Activated CD8-positive, alpha-beta memory T cell treated with anti-CD3 and anti-CD28 coated beads, Interleukin-2, amount 50 U/mL, for 48 hours (primary cell): ENCODE measurements around the gene WDR27.

Experiments
- DNase-seq: peaks from one replicate; pipeline ENCODE4 v3.0.0-alpha.2; 2020

Gene WDR27

DNA sequence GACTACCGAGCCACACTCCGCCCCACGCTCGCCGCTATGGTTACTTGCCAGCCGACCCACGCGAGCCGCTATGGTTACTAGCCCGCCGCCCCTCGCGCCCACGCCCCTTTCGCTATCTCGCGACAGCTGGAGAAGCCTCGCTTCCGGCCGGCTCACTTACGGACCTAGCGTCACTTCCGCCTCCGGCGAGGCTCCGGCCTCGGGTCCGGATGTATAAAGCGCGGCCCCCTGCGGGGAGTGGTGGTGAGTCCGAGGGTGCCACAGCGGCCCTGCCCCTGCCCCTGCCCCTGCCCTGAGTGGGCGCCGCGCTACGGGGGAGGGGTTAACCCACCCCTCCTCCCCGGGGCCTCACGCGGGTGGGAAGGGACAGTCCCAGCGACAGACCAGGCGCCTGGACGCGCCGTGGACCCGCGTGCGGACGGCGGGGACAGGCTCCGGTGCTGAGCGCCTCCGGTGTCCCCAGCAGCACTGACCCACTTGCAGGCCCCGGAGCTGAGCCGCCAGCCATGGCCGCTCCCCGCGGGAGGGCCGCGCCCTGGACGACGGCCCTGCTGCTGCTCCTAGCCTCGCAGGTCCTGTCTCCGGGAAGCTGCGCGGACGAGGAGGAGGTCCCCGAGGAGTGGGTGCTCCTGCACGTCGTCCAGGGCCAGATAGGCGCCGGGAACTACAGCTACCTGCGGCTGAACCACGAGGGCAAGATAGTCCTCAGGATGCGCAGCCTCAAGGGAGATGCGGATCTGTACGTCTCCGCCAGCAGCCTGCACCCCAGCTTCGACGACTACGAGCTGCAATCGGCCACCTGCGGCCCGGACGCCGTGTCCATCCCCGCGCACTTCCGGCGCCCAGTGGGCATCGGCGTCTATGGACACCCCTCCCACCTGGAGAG is at the start of gene WDR27, which contains the start of gene C6orf120:
TSS of gene WDR27 (minus strand) at position 76 of the 886 bp plus-strand sequence. CDS start 13,024 bp downstream, outside the sequence.
TSS of gene C6orf120 (plus strand) at position 173 of the 886 bp plus-strand sequence. CDS start at position 507, 334 bp downstream.
- peak; percentile 99 for DNase-seq

- DNase-seq, result no peak
Measured at GRCh38 chr6:169746556-169746955, 44.7 kb upstream of the WDR27 start.

GRCh38 chr6:169745405-169745804 is 43.6 kb upstream of the WDR27 start:
- no peak for DNase-seq

GRCh38 chr6:169741344-169741743 is 39.5 kb upstream of the WDR27 start:
- DNase-seq, result no peak

DNA sequence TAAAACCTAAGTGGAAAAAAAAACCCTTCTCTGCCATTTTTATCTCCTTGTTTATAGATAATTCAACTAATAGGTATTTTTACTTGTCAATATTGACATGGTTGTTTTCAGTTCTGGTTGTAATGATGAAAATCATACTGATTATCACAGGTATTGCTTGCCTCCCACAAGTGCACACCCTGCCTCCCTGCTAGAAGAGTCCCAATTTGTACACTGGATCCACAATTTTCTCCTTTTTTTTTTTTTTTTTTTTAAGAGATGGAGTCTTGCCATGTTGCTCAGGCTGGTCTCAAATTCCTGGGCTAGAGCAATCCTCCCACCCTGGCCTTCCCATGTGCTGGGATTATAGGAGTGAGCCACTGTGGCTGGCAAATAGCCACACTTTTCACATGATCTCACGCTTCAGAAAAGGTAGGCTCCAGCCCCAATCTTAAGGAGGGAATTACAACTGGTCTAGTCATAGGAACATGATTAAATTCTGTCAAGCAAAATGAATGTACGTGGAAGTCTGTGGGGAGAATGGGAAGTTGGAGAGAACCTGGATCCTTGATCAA is 37.2 kb upstream of the WDR27 start:
- no peak for DNase-seq

- DNase-seq, result no peak
Measured at GRCh38 chr6:169738204-169738975, 36.6 kb upstream of the WDR27 start.

- no peak for DNase-seq
Measured at GRCh38 chr6:169729961-169730360, 28.1 kb upstream of the WDR27 start.

DNA sequence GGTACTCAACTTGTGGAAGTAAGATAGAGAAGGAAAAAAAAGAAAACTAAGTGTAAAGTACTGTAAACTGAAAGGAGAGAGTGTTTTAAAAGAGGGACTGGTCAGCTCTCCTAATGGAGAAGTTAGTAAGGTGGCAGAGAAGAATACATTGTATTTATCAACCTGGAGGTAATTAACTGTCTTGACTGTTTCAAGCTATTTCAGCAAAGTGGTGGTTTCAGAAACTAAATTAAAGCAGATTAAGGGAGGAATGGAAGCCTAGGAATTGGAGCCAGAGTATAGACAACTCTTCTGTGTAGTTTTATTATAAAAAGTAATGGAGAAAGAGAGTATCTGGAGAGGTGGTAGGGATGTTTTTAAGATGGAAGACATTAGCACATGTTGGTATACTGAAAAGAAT is 25.1 kb upstream of the WDR27 start:
- DNase-seq, result no peak

GRCh38 chr6:169726049-169726400 is 24.2 kb upstream of the WDR27 start:
- DNase-seq, result no peak

DNA sequence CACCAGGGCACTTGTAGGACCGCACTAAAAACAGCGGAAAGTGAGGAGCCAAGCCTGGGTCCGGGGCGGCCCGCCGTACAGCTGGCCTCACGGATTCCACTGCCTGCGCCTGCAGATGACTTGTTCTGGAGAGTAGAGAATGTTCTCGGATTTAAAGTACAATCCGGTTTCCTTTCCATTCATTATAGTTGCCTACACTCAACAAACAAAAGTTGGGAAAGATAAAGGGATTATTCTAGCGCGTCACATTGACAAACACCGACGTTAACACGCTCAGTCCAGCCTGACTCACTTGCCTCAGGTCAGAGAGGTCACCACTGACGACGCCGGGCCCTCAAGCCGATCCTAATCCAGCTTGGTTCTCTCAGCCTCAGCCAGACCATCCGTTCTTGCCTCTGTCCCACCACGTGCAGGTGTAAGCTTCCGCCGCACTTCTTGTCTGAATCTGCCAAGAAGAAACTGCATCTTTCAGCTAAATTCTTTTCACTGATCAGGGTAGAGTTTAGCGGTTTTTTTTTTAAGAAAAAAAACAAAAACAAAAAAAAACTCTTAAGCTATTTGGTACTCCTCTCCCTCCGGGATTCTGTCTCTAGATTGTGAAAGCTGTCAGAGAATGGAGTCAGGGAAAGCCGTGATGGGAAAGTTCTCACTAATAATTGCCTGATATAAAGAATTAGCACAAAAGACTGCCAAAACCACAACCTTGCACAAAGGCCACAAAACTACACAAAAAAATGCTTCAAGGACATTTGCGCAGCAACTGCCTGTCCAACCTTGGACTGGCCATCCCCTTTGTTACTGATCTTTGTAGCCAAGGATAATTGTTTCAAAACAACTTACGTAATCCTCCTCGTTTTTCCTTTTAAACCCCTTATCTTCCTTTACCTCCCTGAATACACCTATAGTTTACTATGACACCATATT is 23.6 kb upstream of the WDR27 start:
- DNase-seq, result peak; percentile 66

- DNase-seq, result peak; percentile 83
Measured at GRCh38 chr6:169724494-169725124, 22.8 kb upstream of the WDR27 start, which contains the start of gene PHF10. PHF10 (minus strand) TSS chr6:169724500; CDS start chr6:169723931, 569 bp downstream.

- peak; percentile 69 for DNase-seq
Measured at GRCh38 chr6:169723991-169724493, 22.2 kb upstream of the WDR27 start.

GRCh38 chr6:169723200-169723909 is 21.5 kb upstream of the WDR27 start:
- peak; percentile 84 for DNase-seq

- peak; percentile 65 for DNase-seq
Measured at GRCh38 chr6:169722362-169723199, 20.8 kb upstream of the WDR27 start.

GRCh38 chr6:169720207-169720855 is 18.5 kb upstream of the WDR27 start:
- no peak for DNase-seq

DNA sequence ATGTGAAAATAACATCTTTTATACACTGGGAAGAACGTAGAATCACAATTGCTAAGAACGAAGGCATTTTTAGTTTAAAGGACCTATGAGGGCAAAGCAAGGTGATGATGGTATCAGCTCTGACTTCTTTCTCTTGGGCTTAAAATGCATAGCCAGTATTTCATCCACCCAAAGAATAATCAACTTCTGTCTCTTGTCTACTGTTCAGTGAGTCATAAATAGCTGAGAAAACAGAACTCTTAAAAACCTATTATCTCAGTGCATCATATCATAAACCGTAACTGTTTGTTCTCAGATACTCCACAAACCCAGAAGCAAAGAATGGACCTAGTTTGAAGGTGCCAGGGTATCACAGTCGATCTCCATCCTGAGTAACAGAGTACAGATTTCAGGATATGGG is 17.3 kb upstream of the WDR27 start:
- DNase-seq, result no peak

GRCh38 chr6:169714595-169714994 is 12.8 kb upstream of the WDR27 start:
- no peak for DNase-seq

DNA sequence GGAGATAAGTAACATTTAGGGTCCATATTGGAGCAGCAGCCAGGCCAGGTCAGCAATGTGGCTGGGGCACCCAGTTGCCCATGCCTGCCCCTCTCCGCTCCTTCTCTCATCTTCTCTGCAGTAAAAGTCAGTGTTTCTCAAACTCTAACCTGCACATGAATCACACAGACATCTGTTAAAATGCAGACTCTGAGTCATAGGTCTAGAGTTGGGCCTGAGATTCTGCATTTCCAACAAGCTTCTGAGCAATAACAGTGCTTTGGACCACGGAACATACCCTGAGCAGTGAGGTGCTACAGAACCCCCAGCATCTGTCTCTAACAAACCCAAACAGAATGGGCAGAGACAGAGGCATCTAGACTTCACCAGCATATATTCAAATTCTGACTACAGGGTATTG is 12.3 kb upstream of the WDR27 start:
- DNase-seq, result no peak

DNA sequence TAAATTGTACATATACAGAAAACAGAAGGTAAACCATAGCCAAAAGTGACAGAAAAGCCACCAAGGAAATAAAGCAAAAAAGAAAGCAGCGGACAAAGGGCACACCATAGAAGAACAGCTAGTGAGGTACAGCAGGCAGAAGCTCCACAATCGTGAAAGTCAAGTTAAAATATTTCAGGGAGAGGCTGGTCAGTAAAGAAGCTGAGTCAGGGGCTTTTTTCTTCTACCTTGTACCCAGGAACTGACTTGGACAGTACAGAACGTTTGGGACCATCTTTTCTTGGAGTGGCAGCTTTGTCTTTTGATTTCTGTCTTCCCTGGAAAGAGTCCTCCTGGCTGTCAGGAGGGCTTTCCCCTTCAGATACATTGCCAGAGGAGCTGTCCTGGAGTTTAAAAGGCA is 8.2 kb upstream of the WDR27 start:
- no peak for DNase-seq
